AG04449 (cell line): Measurements from ENCODE around the gene SEMA4B.

Experiments
- CTCF ChIA-PET: fragments of 350-600 bp; formaldehyde crosslinking; extraction: SDS; loops from one replicate; lab custom pipeline; 2021; ENCODE audit warnings: antibody characterized with exemption; lab: Yijun Ruan, JAX
- POLR2A ChIA-PET: fragments of 400-600, 350-600 bp; formaldehyde crosslinking; extraction: SDS; loops from one replicate; lab custom pipeline; 2020; ENCODE audit warnings: antibody characterized with exemption, inconsistent platforms; lab: Yijun Ruan, JAX
- DNase-seq: peaks from one replicate; pipeline ENCODE4 v3.0.0-alpha.2; 2010; ENCODE audit warnings: low read depth, low spot score
- H3K4me3 ChIP-seq: 2 replicates; pipeline ENCODE4 v1.5.1; 2011; ENCODE audit warnings: low read depth, mild to moderate bottlenecking, control low read depth, low read length
- TF ChIP-seq, protein P1 (sequence below): IDR thresholded peaks from one replicate; pipeline ENCODE4 v1.5.1; 2011; ENCODE audit warnings: mild to moderate bottlenecking, moderate library complexity, low read length, control low read depth, inconsistent platforms; ENCODE audit not compliant: insufficient read depth; ENCODE audit errors: missing control alignments

Gene SEMA4B

DNA sequence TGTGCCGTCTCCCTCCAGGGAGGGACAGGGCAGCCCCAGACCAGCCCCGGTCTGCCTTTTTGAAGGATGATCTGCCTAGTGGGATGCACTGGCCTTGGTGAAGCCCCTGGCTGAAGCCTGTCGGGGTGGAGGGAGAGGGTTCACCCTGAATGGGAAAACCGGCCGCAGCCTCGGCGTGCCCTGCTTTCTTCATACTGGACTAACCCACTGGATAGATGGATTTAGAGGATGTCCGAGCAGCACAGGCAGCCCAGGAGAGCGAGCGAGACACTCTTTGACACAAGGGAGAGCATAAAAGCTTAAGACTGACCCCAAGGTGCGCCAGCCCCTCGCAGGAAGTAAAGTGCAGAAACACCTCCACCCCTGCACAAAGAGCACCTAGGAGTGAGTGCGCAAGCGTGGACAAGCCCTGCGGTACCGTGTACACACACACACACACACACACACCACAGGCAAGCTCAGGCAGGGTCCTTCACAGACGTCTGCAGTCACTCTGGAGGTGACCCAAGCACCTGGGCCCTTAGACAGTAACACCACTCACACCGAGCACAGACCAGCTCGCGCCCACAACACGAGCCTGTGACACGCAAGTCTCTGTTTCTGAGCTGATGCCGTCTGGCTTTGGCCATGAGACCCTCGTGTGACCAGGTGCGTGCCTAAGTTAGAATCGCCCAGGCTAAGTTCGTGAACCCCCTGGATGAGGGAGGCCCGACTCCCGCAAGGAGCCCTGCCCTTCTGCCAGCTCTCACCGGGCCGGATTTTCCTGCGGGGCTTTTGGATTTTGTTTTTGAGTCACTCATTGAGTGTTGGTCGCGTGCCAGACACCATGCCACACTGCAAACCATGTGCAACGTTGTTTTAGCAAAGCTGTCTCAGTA is 11.3 kb downstream of the SEMA4B start:
- TF ChIP-seq, protein P1, sequence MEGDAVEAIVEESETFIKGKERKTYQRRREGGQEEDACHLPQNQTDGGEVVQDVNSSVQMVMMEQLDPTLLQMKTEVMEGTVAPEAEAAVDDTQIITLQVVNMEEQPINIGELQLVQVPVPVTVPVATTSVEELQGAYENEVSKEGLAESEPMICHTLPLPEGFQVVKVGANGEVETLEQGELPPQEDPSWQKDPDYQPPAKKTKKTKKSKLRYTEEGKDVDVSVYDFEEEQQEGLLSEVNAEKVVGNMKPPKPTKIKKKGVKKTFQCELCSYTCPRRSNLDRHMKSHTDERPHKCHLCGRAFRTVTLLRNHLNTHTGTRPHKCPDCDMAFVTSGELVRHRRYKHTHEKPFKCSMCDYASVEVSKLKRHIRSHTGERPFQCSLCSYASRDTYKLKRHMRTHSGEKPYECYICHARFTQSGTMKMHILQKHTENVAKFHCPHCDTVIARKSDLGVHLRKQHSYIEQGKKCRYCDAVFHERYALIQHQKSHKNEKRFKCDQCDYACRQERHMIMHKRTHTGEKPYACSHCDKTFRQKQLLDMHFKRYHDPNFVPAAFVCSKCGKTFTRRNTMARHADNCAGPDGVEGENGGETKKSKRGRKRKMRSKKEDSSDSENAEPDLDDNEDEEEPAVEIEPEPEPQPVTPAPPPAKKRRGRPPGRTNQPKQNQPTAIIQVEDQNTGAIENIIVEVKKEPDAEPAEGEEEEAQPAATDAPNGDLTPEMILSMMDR, result no peak
- H3K4me3 ChIP-seq, result no peak overlapping the region
- no peak for DNase-seq
- CTCF ChIA-PET, result interaction anchor here (0.8 to 1.7 kb wide), 3 partner anchors 8 to 29 kb away, joined by 3 to 14 read pairs (median 3); no protein-coding TSS in a partner anchor
- POLR2A ChIA-PET, result no interaction called here

DNA sequence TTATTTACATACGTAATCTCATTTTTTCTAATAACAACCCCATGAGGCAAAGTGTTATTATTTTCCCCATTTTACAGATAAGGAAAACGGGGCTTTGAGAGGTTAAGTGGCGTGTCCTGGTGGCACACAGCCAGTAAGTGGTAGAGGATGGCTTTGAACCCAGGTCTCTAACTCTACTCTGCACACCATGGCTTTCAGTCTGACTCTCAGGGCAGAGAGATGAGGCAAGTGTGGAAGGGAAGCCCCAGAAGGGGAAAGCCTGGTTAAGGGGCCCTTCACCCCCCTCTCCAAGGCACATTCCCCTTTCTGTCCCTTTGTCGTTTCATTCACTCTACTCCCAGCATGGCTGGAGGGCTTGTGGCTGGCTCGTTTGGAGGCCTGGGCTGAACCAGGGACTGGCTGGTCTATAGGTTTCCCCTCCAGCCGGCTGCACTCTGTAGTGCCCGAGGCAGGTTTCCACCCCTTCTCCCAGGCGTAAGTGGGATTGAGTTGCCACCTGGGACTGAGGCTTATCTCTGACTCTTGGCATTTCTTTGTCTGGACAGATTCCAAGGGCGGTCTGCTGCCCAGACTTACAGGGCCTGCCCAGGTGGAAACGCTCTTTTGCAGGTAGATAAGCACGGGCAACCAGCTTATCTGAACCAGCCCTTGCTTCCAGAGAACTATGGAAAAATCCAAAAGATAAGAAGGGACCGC is 12.1 kb downstream of the SEMA4B start:
- ChIA-PET POLR2A (no interaction called here), CTCF (interaction anchor here (1.3 to 1.8 kb wide), 4 partner anchors 8 to 11 kb away, joined by 3 to 14 read pairs (median 6); no protein-coding TSS in a partner anchor)
- no peak overlapping the region for H3K4me3 ChIP-seq
- DNase-seq, result no peak
- TF ChIP-seq, protein P1, result no peak

DNA sequence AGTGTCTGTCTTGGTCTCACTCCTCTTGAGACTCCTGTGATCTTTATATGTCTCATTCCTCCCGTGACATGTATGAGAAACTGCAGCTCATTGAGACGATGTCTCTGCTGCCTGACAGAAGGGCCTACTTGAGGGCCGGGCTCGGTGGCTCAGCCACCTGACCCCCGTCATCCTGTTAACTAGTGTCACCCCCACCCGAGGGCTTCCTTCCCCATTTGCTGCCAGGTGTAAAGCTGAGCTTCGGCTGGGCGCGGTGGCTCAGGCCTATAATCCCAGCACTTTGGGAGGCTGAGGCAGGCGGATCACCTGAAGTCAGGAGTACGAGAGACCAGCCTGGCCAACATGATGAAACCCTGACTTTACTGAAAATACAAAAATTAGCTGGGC is 12.7 kb downstream of the SEMA4B start:
- CTCF ChIA-PET, result interaction anchor here (1.3 to 1.8 kb wide), 3 partner anchors 9 to 12 kb away, joined by 3 to 7 read pairs (median 4); no protein-coding TSS in a partner anchor
- H3K4me3 ChIP-seq, result no peak overlapping the region
- no peak for DNase-seq
- TF ChIP-seq, protein P1, result no peak
- POLR2A ChIA-PET, result no interaction called here

DNA sequence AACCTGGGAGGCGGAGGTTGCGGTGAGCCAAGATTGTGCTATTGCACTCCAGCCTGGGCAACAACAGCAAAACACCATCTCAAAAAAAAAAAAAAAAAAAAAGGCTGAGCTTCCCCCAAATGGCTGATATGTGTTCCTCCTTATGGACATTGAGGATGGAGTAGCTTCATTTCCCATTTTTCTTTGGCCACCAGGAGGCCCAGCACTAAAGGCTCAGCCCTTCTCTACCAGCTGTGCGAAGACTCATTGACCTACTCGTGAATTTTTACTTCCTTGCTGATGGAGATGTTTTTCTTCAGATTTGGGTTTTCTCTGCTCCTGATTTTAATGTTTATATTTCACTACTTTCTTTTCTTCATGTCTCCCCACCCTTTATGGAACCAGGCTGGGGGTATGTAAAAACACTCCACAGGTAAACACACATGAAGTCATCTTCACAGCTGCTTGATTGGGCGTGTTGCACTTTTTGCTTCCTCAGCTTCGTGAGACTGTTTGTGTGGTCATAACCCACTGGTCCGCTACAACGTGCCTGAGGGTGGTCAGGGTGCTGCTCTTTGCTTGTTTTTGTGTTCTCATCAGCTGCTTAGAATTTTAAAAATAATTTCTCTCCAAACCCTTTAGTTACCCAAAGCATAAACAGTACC is 13.5 kb downstream of the SEMA4B start:
- H3K4me3 ChIP-seq, result no peak overlapping the region
- no peak for DNase-seq
- ChIA-PET POLR2A (interaction anchor here (0.6 kb wide), 1 partner anchor 147 kb away, joined by 3 read pairs; no protein-coding TSS in a partner anchor), CTCF (interaction anchor here (0.7 to 1.8 kb wide), 7 partner anchors 8 to 88 kb away, joined by 3 to 10 read pairs (median 4); partner anchors contain the start of genes CIB1 and GDPGP1)
- TF ChIP-seq, protein P1, result peak; percentile 22

DNA sequence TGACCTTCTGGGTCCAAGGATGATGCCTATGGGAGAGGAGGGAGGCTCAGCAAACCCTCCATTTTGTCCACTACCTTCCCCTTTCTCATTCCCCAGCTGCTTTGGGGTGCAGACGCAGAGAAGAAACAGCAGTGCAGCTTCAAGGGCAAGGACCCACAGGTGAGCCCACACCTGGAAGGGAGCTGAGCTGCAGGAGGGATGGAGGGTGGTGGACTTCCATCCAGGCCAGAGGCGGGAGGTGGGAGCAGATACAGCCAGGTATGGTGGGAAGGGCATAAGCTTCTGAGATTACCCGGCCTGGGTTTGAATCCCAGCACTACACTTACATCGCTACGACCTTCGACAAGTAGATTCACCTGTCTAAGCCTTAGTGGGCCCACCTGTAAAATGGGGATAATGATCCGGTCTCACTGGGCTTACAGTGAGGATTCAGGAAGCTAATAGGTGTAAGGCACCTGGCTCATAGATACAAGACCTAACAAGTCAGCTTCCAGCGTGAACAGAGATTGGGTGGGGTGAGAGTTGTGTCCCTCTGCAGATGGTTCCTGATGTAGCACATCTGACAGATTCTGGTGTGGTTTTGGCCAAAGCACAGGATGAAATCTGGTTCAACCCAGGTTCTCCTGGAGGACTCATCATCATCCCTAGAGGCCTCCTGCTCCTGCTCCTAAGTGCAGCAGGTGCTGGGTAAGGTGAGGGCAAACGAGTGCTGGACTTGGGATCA is 16.7 kb downstream of the SEMA4B start:
- H3K4me3 ChIP-seq, result no peak overlapping the region
- POLR2A ChIA-PET, result no interaction called here
- CTCF ChIA-PET, result interaction anchor here (0.9 to 1.9 kb wide), 10 partner anchors 8 to 146 kb away, joined by 3 to 5 read pairs (median 3); partner anchors contain the start of genes IDH2 and SEMA4B

More for the DNA sequence above, 16.7 kb downstream of the SEMA4B start:
- DNase-seq, result no peak
- TF ChIP-seq, protein P1, result no peak
